IPS-20b (cell line): Measurements from ENCODE around the gene EEA1.

Experiments
- H3K27ac ChIP-seq: one replicate; pipeline ENCODE4 v1.5.1; 2013; ENCODE audit warnings: low read length
- H3K27me3 ChIP-seq: 2 replicates; pipeline ENCODE4 v1.6.1; 2013; ENCODE audit warnings: mild to moderate bottlenecking, low read length, inconsistent platforms; ENCODE audit not compliant: insufficient read depth
- H3K36me3 ChIP-seq: 2 replicates; pipeline ENCODE4 v1.6.1; 2013; ENCODE audit warnings: low read depth, mild to moderate bottlenecking, inconsistent platforms, low read length, moderate library complexity; ENCODE audit not compliant: insufficient read depth
- H3K4me1 ChIP-seq: 2 replicates; pipeline ENCODE4 v1.6.1; 2013; ENCODE audit warnings: mild to moderate bottlenecking, control low read depth, inconsistent platforms, low read length, moderate library complexity; ENCODE audit not compliant: insufficient read depth
- H3K4me3 ChIP-seq: 2 replicates; pipeline ENCODE4 v1.5.1; 2013; ENCODE audit warnings: mild to moderate bottlenecking, low read length, inconsistent platforms
- H3K9ac ChIP-seq: 2 replicates; pipeline ENCODE4 v1.6.1; 2013; ENCODE audit warnings: low read depth, mild to moderate bottlenecking, inconsistent platforms, low read length, moderate library complexity
- H3K9me3 ChIP-seq: 2 replicates; pipeline ENCODE4 v1.6.1; 2013; ENCODE audit warnings: mild to moderate bottlenecking, low read depth, low read length, inconsistent platforms; ENCODE audit not compliant: insufficient read depth

The EEA1 gene

GRCh38 chr12:92739113-92739512 is 190.0 kb downstream of the EEA1 start:
- no peaks in the 10 kb centered on the region for H3K9me3 ChIP-seq
- H3K27ac ChIP-seq = no peak overlapping the region
- no peaks in the 10 kb centered on the region for H3K27me3 ChIP-seq
- no peak overlapping the region for H3K9ac ChIP-seq
- no peak overlapping the region for H3K4me3 ChIP-seq
- peaks cover 3% of the 10 kb centered on the region; the same call in 1 of the 2 replicates for H3K4me1 ChIP-seq
- no peaks in the 10 kb centered on the region for H3K36me3 ChIP-seq

GRCh38 chr12:92737855-92738850 is 190.9 kb downstream of the EEA1 start:
- Histone ChIP-seq H3K27me3 (no peaks in the 10 kb centered on the region), H3K27ac (no peak overlapping the region), H3K9ac (no peak overlapping the region), H3K9me3 (no peaks in the 10 kb centered on the region), H3K4me3 (no peak overlapping the region), H3K36me3 (no peaks in the 10 kb centered on the region), H3K4me1 (peaks cover 3% of the 10 kb centered on the region; the same call in 1 of the 2 replicates)

GRCh38 chr12:92736605-92737004 is 192.5 kb downstream of the EEA1 start:
- Histone ChIP-seq H3K27ac (no peak overlapping the region), H3K36me3 (no peaks in the 10 kb centered on the region), H3K27me3 (no peaks in the 10 kb centered on the region), H3K9ac (no peak overlapping the region), H3K9me3 (no peaks in the 10 kb centered on the region), H3K4me1 (peaks cover 3% of the 10 kb centered on the region; the same call in 1 of the 2 replicates), H3K4me3 (no peak overlapping the region)

- no peak overlapping the region for H3K9ac ChIP-seq
Observed at GRCh38 chr12:92735131-92735721, 193.9 kb downstream of the EEA1 start.

GRCh38 chr12:92733661-92734060 is 195.4 kb downstream of the EEA1 start:
- peaks cover 3% of the 10 kb centered on the region; the same call in 1 of the 2 replicates for H3K4me1 ChIP-seq
- H3K4me3 ChIP-seq = no peak overlapping the region
- H3K27ac ChIP-seq = no peak overlapping the region
- H3K27me3 ChIP-seq = no peaks in the 10 kb centered on the region
- no peaks in the 10 kb centered on the region for H3K9me3 ChIP-seq
- H3K36me3 ChIP-seq = no peaks in the 10 kb centered on the region
- no peak overlapping the region for H3K9ac ChIP-seq

More at GRCh38 chr12:92735131-92735721, 193.9 kb downstream of the EEA1 start:
- no peaks in the 10 kb centered on the region for H3K27me3 ChIP-seq
- H3K27ac ChIP-seq = no peak overlapping the region
- H3K4me1 ChIP-seq = peaks cover 3% of the 10 kb centered on the region; the same call in 1 of the 2 replicates
- no peaks in the 10 kb centered on the region for H3K36me3 ChIP-seq
- no peak overlapping the region for H3K4me3 ChIP-seq
- no peaks in the 10 kb centered on the region for H3K9me3 ChIP-seq

GRCh38 chr12:92733181-92733580 is 195.9 kb downstream of the EEA1 start:
- H3K27me3 ChIP-seq = no peaks in the 10 kb centered on the region
- no peak overlapping the region for H3K27ac ChIP-seq
- no peak overlapping the region for H3K4me3 ChIP-seq
- no peaks in the 10 kb centered on the region for H3K9me3 ChIP-seq
- no peak overlapping the region for H3K9ac ChIP-seq
- H3K36me3 ChIP-seq = no peaks in the 10 kb centered on the region
- H3K4me1 ChIP-seq = peaks cover under 1% of the 10 kb centered on the region; the same call in 1 of the 2 replicates

GRCh38 chr12:92732716-92733115 is 196.4 kb downstream of the EEA1 start:
- Histone ChIP-seq H3K27me3 (no peaks in the 10 kb centered on the region), H3K27ac (no peak overlapping the region), H3K4me1 (no peaks in the 10 kb centered on the region), H3K4me3 (no peak overlapping the region), H3K36me3 (no peaks in the 10 kb centered on the region), H3K9ac (no peak overlapping the region), H3K9me3 (no peaks in the 10 kb centered on the region)

GRCh38 chr12:92732216-92732615 is 196.9 kb downstream of the EEA1 start:
- H3K27me3 ChIP-seq = no peaks in the 10 kb centered on the region
- H3K36me3 ChIP-seq = no peaks in the 10 kb centered on the region
- H3K9ac ChIP-seq = no peak overlapping the region
- no peak overlapping the region for H3K4me3 ChIP-seq
- no peaks in the 10 kb centered on the region for H3K9me3 ChIP-seq
- H3K4me1 ChIP-seq = no peaks in the 10 kb centered on the region
- no peak overlapping the region for H3K27ac ChIP-seq

GRCh38 chr12:92730758-92731157 is 198.3 kb downstream of the EEA1 start:
- H3K4me1 ChIP-seq = no peaks in the 10 kb centered on the region
- no peaks in the 10 kb centered on the region for H3K27me3 ChIP-seq
- no peak overlapping the region for H3K9ac ChIP-seq
- no peaks in the 10 kb centered on the region for H3K9me3 ChIP-seq
- no peaks in the 10 kb centered on the region for H3K36me3 ChIP-seq
- H3K27ac ChIP-seq = no peak overlapping the region
- H3K4me3 ChIP-seq = no peak overlapping the region

- H3K9ac ChIP-seq = no peak overlapping the region
- no peak overlapping the region for H3K27ac ChIP-seq
- no peaks in the 10 kb centered on the region for H3K36me3 ChIP-seq
- 0 out of 2 replicates have a peak, but pooled peaks cover under 1% of the 10 kb centered on the region for H3K9me3 ChIP-seq
- no peak overlapping the region for H3K4me3 ChIP-seq
- H3K4me1 ChIP-seq = no peaks in the 10 kb centered on the region
- H3K27me3 ChIP-seq = no peaks in the 10 kb centered on the region
Observed at GRCh38 chr12:92729773-92730305, 199.3 kb downstream of the EEA1 start.

- H3K4me3 ChIP-seq = no peak overlapping the region
- H3K27ac ChIP-seq = no peak overlapping the region
- H3K27me3 ChIP-seq = no peaks in the 10 kb centered on the region
- H3K9me3 ChIP-seq = peaks cover 7% of the 10 kb centered on the region
- H3K9ac ChIP-seq = no peak overlapping the region
- no peaks in the 10 kb centered on the region for H3K4me1 ChIP-seq
- H3K36me3 ChIP-seq = no peaks in the 10 kb centered on the region
Observed at GRCh38 chr12:92726850-92727249, 202.2 kb downstream of the EEA1 start.
